Trophoblast cell (in vitro differentiated cells and primary cell): ENCODE results near the gene PTCD1.

Experiments
- DNase-seq, 2 donors: peaks; one replicate each; pipeline ENCODE4 v3.0.0-alpha.2; 2016
- H2AFZ ChIP-seq: 2 replicates; pipeline ENCODE4 v1.6.1; 2013; ENCODE audit warnings: low read length, moderate library complexity, mild to moderate bottlenecking; ENCODE audit not compliant: insufficient read depth, poor library complexity
- H2AK5ac ChIP-seq: 2 replicates; pipeline ENCODE4 v1.6.1; 2013; ENCODE audit warnings: mild to moderate bottlenecking, low read length
- H2BK120ac ChIP-seq: 2 replicates; pipeline ENCODE4 v1.6.1; 2013; ENCODE audit warnings: low read length, mild to moderate bottlenecking, moderate library complexity; ENCODE audit not compliant: insufficient read depth, poor library complexity
- H2BK12ac ChIP-seq: 2 replicates; pipeline ENCODE4 v1.6.1; 2013; ENCODE audit warnings: mild to moderate bottlenecking, low read length, moderate library complexity
- H2BK5ac ChIP-seq: 2 replicates; pipeline ENCODE4 v1.6.1; 2013; ENCODE audit warnings: low read length, low read depth, moderate library complexity, mild to moderate bottlenecking; ENCODE audit not compliant: poor library complexity
- H3K14ac ChIP-seq: 2 replicates; pipeline ENCODE4 v1.6.1; 2013; ENCODE audit warnings: mild to moderate bottlenecking, low read length
- H3K18ac ChIP-seq: 2 replicates; pipeline ENCODE4 v1.6.1; 2013; ENCODE audit warnings: mild to moderate bottlenecking, low read length
- H3K23ac ChIP-seq: 2 replicates; pipeline ENCODE4 v1.6.1; 2013; ENCODE audit warnings: low read length
- H3K27ac ChIP-seq: 2 replicates; pipeline ENCODE4 v1.5.1; 2013; ENCODE audit warnings: low read depth, mild to moderate bottlenecking, inconsistent platforms, low read length, moderate library complexity
- H3K27me3 ChIP-seq: 2 replicates; pipeline ENCODE4 v1.6.1; 2013; ENCODE audit warnings: inconsistent platforms, mild to moderate bottlenecking, low read length, moderate library complexity; ENCODE audit not compliant: insufficient read depth
- H3K36me3 ChIP-seq, 2 experiments: 1 replicate in 1 of 2; 2 replicates in 1 of 2; pipeline ENCODE4 v1.6.1; 2013; ENCODE audit warnings: low read length in 2 of 2, mild to moderate bottlenecking in 2 of 2, moderate library complexity in 1 of 2; ENCODE audit not compliant: insufficient read depth in 2 of 2, control insufficient read depth in 1 of 2
- H3K4ac ChIP-seq: 2 replicates; pipeline ENCODE4 v1.6.1; 2013; ENCODE audit warnings: low read depth, mild to moderate bottlenecking, low read length, moderate library complexity
- H3K4me1 ChIP-seq, 2 experiments: 1 replicate in 1 of 2; 2 replicates in 1 of 2; pipeline ENCODE4 v1.6.1; 2013; ENCODE audit warnings: low read length in 2 of 2, mild to moderate bottlenecking in 2 of 2, moderate library complexity in 1 of 2; ENCODE audit not compliant: insufficient read depth in 2 of 2, control insufficient read depth in 1 of 2
- H3K4me2 ChIP-seq: 2 replicates; pipeline ENCODE4 v1.6.1; 2013; ENCODE audit warnings: inconsistent platforms, mild to moderate bottlenecking, low read length, moderate library complexity
- H3K4me3 ChIP-seq: 2 replicates; pipeline ENCODE4 v1.5.1; 2013; ENCODE audit warnings: mild to moderate bottlenecking, low read depth, low read length, inconsistent platforms
- H3K79me1 ChIP-seq: one replicate; pipeline ENCODE4 v1.6.1; 2013; ENCODE audit warnings: low read length
- H3K79me2 ChIP-seq: 2 replicates; pipeline ENCODE4 v1.6.1; 2013; ENCODE audit warnings: low read length, mild to moderate bottlenecking; ENCODE audit not compliant: control insufficient read depth, insufficient read depth, poor library complexity
- H3K9ac ChIP-seq: 2 replicates; pipeline ENCODE4 v1.6.1; 2013; ENCODE audit warnings: mild to moderate bottlenecking, low read length
- H3K9me3 ChIP-seq: 2 replicates; pipeline ENCODE4 v1.6.1; 2013; ENCODE audit warnings: low read depth, mild to moderate bottlenecking, control low read depth, inconsistent platforms, low read length; ENCODE audit not compliant: insufficient read depth
- H4K12ac ChIP-seq: 2 replicates; pipeline ENCODE4 v1.6.1; 2013; ENCODE audit warnings: low read depth, mild to moderate bottlenecking, low read length, moderate library complexity
- H4K8ac ChIP-seq: 2 replicates; pipeline ENCODE4 v1.6.1; 2013; ENCODE audit warnings: low read depth, mild to moderate bottlenecking, low read length, moderate library complexity
- H4K91ac ChIP-seq: one replicate; pipeline ENCODE4 v1.6.1; 2013; ENCODE audit warnings: low read depth, mild to moderate bottlenecking, low read length, moderate library complexity
- WGBS: extraction: QIAGEN DNeasy Blood & Tissue Kit; methylation state at CpG from one replicate; pipeline ENCODE4 v1.1.7; 2013; ENCODE audit warnings: missing lambda C conversion rate; ENCODE audit not compliant: insufficient read length, insufficient coverage; ENCODE audit errors: extremely low coverage; 5-methylcytosine and 5-hydroxymethylcytosine counted together

Gene PTCD1

DNA sequence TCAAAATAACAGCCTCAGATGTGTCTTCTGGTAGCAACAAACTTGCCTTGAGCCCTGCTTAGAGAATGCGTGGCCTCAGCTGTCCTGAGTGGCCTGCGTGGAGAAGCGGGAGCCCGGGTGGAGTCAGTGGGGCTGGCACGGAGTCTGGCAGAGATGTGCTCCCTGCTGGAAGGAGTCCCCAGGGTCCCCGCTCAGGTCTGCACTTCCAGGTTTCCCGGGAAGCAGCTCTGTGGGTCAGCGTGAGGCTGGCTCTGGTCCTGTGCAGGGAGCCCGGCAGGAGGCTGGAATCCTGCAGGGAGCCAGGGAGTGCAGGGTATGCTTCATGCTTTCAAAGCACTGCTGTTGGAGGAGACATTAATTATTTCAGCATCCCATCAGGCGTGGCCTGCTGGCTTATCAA is 10.3 kb upstream of the PTCD1 start:
- Histone ChIP-seq H4K8ac (no peak overlapping the region), H2BK12ac (no peak overlapping the region), H3K4me2 (no peak overlapping the region), H3K18ac (no peak overlapping the region), H3K9me3 (peaks cover 6% of the 10 kb centered on the region), H2BK5ac (no peak overlapping the region), H2AK5ac (no peak overlapping the region), H3K79me2 (no peaks in the 10 kb centered on the region), H3K27ac (no peak overlapping the region), H4K12ac (no peak overlapping the region), H4K91ac (no peak overlapping the region), H3K4ac (no peak overlapping the region), H3K36me3 (peaks cover 80 to 85% of the 10 kb centered on the region in 2 experiments), H3K23ac (no peak overlapping the region), H3K79me1 (peaks cover 1% of the 10 kb centered on the region), H3K27me3 (no peaks in the 10 kb centered on the region), H3K4me3 (no peak overlapping the region), H3K14ac (no peak overlapping the region), H2AFZ (no peak overlapping the region), H3K9ac (no peak overlapping the region), H2BK120ac (no peak overlapping the region), H3K4me1 (peaks cover 0 to under 1% of the 10 kb centered on the region in 2 experiments)
- DNase-seq = no peak
- WGBS = no CpG with 5 or more reads among the region's 10 CpGs

DNA sequence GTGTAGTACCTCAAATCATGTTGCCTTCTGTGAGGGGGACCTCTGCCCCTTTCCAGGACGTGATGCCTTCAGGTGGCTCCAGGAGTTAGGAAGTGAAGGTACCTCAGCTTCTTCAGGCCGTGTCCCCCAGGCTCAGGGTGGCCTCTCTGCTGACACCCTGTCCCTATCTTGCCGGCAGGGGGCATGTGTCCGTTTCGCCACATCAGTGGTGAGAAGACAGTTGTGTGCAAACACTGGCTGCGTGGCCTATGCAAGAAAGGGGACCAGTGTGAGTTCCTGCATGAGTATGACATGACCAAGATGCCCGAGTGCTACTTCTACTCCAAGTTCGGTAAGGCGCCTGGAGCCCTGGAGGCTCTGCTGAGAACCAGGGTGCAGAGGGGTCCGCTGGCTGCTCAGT is 9.3 kb upstream of the PTCD1 start:
- no peak overlapping the region for H2BK12ac ChIP-seq
- H3K18ac ChIP-seq = no peak overlapping the region
- no peak overlapping the region for H3K23ac ChIP-seq
- H3K4ac ChIP-seq = no peak overlapping the region
- peaks cover 6% of the 10 kb centered on the region for H3K9me3 ChIP-seq
- H3K36me3 ChIP-seq = peaks cover 73 to 79% of the 10 kb centered on the region in 2 experiments
- H2AFZ ChIP-seq = no peak overlapping the region
- no peaks in the 10 kb centered on the region for H3K27me3 ChIP-seq
- H4K8ac ChIP-seq = no peak overlapping the region
- H4K12ac ChIP-seq = no peak overlapping the region
- no peaks in the 10 kb centered on the region for H3K79me2 ChIP-seq
- no peak overlapping the region for H4K91ac ChIP-seq
- H3K4me1 ChIP-seq = peaks cover 0 to 2% of the 10 kb centered on the region in 2 experiments
- no CpG with 5 or more reads among the region's 10 CpGs for WGBS
- no peak overlapping the region for H3K4me3 ChIP-seq
- H3K79me1 ChIP-seq = peaks cover 2% of the 10 kb centered on the region
- no peak overlapping the region for H3K27ac ChIP-seq
- no peak overlapping the region for H2BK5ac ChIP-seq
- H2BK120ac ChIP-seq = no peak overlapping the region
- peak; percentile 22 to 66 for DNase-seq
- H3K4me2 ChIP-seq = no peak overlapping the region
- H2AK5ac ChIP-seq = no peak overlapping the region
- H3K14ac ChIP-seq = no peak overlapping the region
- no peak overlapping the region for H3K9ac ChIP-seq

DNA sequence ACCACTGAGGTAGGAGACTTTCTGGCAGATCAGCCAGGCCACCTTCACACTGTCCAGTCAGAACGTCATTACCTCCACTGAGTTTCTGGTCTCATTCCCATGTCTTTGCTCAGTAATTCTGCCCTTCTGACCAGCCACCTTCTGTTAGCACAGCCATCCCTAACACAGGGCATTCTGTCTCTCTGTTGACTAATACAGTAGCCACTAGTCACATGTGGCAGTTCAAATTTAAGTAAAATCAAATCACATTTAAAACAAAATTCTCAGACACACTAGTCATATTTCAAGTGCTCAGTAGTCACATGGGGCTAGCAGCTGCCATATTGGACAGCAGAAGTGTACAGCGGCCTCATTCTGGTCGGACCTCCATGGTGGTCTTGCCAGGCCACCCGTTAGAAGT is 7.5 kb upstream of the PTCD1 start:
- no peak overlapping the region for H4K12ac ChIP-seq
- no peak overlapping the region for H2AK5ac ChIP-seq
- WGBS = no CpG with 5 or more reads among the region's 4 CpGs
- H2AFZ ChIP-seq = no peak overlapping the region
- no peaks in the 10 kb centered on the region for H3K27me3 ChIP-seq
- H3K9ac ChIP-seq = no peak overlapping the region
- H3K4ac ChIP-seq = no peak overlapping the region
- H2BK5ac ChIP-seq = no peak overlapping the region
- H3K27ac ChIP-seq = no peak overlapping the region
- H2BK12ac ChIP-seq = no peak overlapping the region
- H3K79me1 ChIP-seq = peaks cover 2% of the 10 kb centered on the region
- H3K4me3 ChIP-seq = no peak overlapping the region
- peaks cover 58 to 67% of the 10 kb centered on the region in 2 experiments for H3K36me3 ChIP-seq
- H3K14ac ChIP-seq = no peak overlapping the region
- no peak overlapping the region for H3K23ac ChIP-seq
- no peak overlapping the region for H4K8ac ChIP-seq
- no peak overlapping the region for H4K91ac ChIP-seq
- no peak overlapping the region for H3K18ac ChIP-seq
- no peak overlapping the region for H2BK120ac ChIP-seq
- peaks cover 0 to 4% of the 10 kb centered on the region in 2 experiments for H3K4me1 ChIP-seq
- DNase-seq = no peak
- H3K4me2 ChIP-seq = no peak overlapping the region
- no peaks in the 10 kb centered on the region for H3K9me3 ChIP-seq
- H3K79me2 ChIP-seq = no peaks in the 10 kb centered on the region

DNA sequence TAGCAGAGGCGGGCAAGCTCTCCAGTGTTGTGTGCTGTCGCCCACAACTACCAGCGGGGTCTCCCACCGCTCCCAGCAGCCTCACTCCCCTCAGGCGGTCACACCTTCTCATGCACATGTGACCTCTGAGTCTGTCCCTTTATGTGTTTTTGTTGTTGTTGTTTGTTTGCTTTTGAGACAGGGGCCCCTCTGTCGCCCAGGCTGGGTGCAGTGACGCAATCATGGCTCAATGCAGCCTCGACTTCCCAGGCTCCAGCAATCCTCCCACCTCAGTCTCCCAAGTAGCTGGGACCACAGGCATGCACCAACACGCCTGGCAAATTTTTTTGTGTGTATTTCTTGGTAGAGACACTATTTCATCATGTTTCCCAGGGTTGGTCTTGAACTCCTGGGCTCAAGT is 1.6 kb upstream of the PTCD1 start:
- Histone ChIP-seq H3K14ac (no peak overlapping the region), H2AFZ (peak overlapping the region; percentile 10), H3K4me2 (peak overlapping the region; percentile 69), H3K4ac (peak overlapping the region; percentile 44), H3K18ac (peak overlapping the region; percentile 63), H2BK12ac (no peak overlapping the region), H3K36me3 (peaks cover 14 to 17% of the 10 kb centered on the region in 2 experiments), H3K79me1 (peaks cover 9% of the 10 kb centered on the region), H3K27ac (no peak overlapping the region), H4K91ac (no peak overlapping the region), H3K27me3 (no peaks in the 10 kb centered on the region), H2BK120ac (no peak overlapping the region), H3K9ac (no peak overlapping the region), H3K79me2 (peaks cover 16% of the 10 kb centered on the region), H3K4me1 (peaks cover 10 to 23% of the 10 kb centered on the region in 2 experiments), H4K8ac (no peak overlapping the region), H2AK5ac (no peak overlapping the region), H2BK5ac (no peak overlapping the region), H3K4me3 (peak overlapping the region; percentile 45), H4K12ac (peak overlapping the region; percentile 11), H3K23ac (no peak overlapping the region), H3K9me3 (no peaks in the 10 kb centered on the region)
- WGBS = no CpG with 5 or more reads among the region's 9 CpGs
- DNase-seq = no peak
